HUES48 (cell line): ENCODE results near the gene ZNF516.

Experiments
- H3K27ac ChIP-seq: one replicate; pipeline ENCODE4 v1.7.0; 2013; ENCODE audit warnings: low read depth, low read length, inconsistent platforms
- H3K27me3 ChIP-seq: 2 replicates; pipeline ENCODE4 v1.6.1; 2013; ENCODE audit warnings: mild to moderate bottlenecking, low read length; ENCODE audit not compliant: control insufficient read depth, insufficient read depth
- H3K36me3 ChIP-seq: 2 replicates; pipeline ENCODE4 v1.6.1; 2013; ENCODE audit warnings: low read length; ENCODE audit not compliant: control insufficient read depth, insufficient read depth
- H3K4me1 ChIP-seq: 2 replicates; pipeline ENCODE4 v1.6.1; 2013; ENCODE audit warnings: mild to moderate bottlenecking, low read length; ENCODE audit not compliant: control insufficient read depth, insufficient read depth
- H3K4me3 ChIP-seq: 2 replicates; pipeline ENCODE4 v1.5.1; 2013; ENCODE audit warnings: mild to moderate bottlenecking, low read depth, low read length
- H3K9ac ChIP-seq: 2 replicates; pipeline ENCODE4 v1.6.1; 2013; ENCODE audit warnings: mild to moderate bottlenecking, low read depth, low read length, moderate library complexity
- H3K9me3 ChIP-seq: 2 replicates; pipeline ENCODE4 v1.6.1; 2013; ENCODE audit warnings: low read length; ENCODE audit not compliant: control insufficient read depth, insufficient read depth

The ZNF516 gene

DNA sequence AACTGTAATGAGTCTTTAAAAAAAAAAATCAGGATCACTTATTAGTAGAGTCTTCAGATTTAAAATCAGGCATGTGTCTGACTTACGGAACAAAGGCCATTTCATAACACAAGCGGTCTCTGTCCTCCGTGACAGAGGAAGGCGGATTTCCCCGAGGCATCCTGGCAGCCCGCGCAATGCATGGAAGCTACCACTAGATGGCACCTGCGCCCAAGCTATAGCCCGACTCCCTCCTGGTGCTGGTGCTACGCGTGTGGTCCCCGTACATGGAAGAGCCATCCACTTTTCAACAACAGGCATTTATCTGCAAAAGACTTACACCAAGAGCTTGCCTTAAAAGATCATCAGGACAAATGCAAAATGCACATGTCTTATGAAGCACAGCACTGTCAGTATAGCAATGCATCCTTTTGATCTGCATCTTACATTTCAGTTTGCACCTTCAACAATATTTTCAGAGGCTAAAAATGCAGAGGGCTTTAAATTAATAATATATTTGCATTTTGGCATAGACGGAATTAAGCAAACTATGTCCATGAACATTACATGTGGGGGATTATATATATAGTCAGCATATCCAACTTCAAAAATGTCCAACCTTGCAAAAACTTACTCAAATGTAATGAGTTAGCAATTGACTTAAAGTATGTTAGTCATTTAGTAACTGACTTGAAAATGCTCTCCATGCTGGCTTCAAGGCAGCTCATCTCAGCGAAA, 96.0 kb downstream of the ZNF516 start:
- H3K36me3 ChIP-seq, result no peaks in the 10 kb centered on the region
- H3K9me3 ChIP-seq, result no peaks in the 10 kb centered on the region
- no peak overlapping the region for H3K27ac ChIP-seq
- no peak overlapping the region for H3K4me3 ChIP-seq
- no peaks in the 10 kb centered on the region for H3K27me3 ChIP-seq
- no peak overlapping the region for H3K9ac ChIP-seq
- H3K4me1 ChIP-seq, result peaks cover 5% of the 10 kb centered on the region; the same call in 1 of the 2 replicates

DNA sequence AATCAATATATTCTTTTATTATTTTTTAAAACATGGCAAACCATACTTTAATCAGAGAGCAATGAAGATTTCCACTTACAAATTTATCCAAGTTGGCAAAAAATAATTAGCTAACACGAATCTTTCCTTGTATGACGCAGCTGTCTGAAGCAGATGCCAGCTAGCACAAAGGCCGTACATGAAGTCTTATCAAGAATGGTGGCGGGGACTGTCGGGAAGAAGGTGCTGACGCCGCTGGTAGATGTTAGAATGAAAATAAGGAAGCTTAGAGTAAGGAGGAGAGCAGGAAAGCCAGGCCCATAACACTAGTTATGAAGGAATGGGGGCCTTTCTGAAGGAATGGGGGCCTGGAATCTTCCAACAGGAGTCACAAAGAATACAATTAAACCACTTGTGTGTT, 96.7 kb downstream of the ZNF516 start:
- Histone ChIP-seq H3K4me3 (no peak overlapping the region), H3K9ac (no peak overlapping the region), H3K27ac (no peak overlapping the region), H3K4me1 (peaks cover 5% of the 10 kb centered on the region; the same call in 1 of the 2 replicates), H3K9me3 (no peaks in the 10 kb centered on the region), H3K36me3 (no peaks in the 10 kb centered on the region), H3K27me3 (no peaks in the 10 kb centered on the region)

DNA sequence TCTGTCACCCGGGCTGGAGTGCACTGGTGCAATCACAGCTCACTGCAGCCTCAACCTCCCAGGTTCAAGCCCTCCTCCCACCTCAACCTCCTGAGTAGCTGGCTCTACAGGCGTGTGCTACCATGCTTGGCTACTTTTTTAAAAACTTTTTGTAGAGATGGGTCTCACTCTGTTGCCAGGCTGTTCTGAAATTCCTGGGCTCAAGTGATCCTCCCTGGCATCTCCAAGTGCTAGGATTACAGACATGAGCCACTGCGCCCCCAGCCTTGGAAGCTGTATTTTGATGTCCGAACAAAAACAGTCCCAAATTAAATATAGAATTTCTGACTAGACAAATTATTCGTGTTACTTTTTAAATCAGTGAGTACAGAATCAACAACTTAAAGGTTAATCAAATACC, 97.4 kb downstream of the ZNF516 start:
- Histone ChIP-seq H3K36me3 (no peaks in the 10 kb centered on the region), H3K27me3 (no peaks in the 10 kb centered on the region), H3K27ac (no peak overlapping the region), H3K9me3 (no peaks in the 10 kb centered on the region), H3K4me3 (no peak overlapping the region), H3K9ac (no peak overlapping the region), H3K4me1 (peaks cover 5% of the 10 kb centered on the region; the same call in 1 of the 2 replicates)

DNA sequence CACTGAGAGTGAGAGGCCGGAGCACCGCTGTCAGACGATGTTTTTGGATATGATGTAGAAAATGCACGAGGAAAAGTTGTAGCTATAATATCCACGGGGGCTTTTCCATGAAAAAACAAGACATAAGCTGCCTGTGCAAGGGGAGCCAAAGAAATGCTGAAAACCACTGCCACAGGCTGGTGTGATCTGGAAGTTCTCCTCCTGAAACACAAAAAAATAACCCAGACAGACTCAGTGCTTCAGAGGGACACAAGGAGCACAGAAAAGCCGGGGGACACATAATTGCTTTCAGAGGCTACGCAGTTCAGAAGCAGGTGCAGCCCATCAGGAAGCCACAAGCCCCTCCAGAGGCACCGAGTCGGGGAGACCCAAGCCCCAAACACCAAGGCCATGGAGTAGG, 98.2 kb downstream of the ZNF516 start:
- Histone ChIP-seq H3K27me3 (no peaks in the 10 kb centered on the region), H3K9ac (no peak overlapping the region), H3K27ac (no peak overlapping the region), H3K9me3 (no peaks in the 10 kb centered on the region), H3K4me3 (no peak overlapping the region), H3K36me3 (no peaks in the 10 kb centered on the region), H3K4me1 (peaks cover 5% of the 10 kb centered on the region; the same call in 1 of the 2 replicates)

DNA sequence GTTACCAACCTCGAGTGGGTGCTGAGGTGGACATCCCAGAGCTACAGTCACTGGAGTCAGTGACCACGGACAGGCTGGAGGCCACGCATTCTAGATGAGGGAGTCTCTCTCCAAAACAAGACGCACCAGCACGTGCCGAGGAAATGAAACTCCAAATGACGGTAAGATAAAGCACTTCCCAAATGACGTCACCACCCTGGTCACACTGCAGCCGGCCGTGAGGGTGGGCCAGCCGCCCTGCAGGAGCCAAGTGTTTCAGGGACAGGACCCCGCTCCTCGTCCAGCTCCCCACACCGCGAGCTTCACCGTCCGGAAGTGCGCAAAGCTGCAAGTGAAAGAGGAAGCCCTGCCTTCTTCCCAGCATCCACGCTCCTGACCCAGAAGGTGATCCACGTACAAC, 99.4 kb downstream of the ZNF516 start:
- H3K9ac ChIP-seq, result no peak overlapping the region
- H3K27me3 ChIP-seq, result no peaks in the 10 kb centered on the region
- no peaks in the 10 kb centered on the region for H3K9me3 ChIP-seq
- H3K4me1 ChIP-seq, result peaks cover 5% of the 10 kb centered on the region; the same call in 1 of the 2 replicates
- H3K36me3 ChIP-seq, result no peaks in the 10 kb centered on the region
- H3K27ac ChIP-seq, result no peak overlapping the region
- no peak overlapping the region for H3K4me3 ChIP-seq

DNA sequence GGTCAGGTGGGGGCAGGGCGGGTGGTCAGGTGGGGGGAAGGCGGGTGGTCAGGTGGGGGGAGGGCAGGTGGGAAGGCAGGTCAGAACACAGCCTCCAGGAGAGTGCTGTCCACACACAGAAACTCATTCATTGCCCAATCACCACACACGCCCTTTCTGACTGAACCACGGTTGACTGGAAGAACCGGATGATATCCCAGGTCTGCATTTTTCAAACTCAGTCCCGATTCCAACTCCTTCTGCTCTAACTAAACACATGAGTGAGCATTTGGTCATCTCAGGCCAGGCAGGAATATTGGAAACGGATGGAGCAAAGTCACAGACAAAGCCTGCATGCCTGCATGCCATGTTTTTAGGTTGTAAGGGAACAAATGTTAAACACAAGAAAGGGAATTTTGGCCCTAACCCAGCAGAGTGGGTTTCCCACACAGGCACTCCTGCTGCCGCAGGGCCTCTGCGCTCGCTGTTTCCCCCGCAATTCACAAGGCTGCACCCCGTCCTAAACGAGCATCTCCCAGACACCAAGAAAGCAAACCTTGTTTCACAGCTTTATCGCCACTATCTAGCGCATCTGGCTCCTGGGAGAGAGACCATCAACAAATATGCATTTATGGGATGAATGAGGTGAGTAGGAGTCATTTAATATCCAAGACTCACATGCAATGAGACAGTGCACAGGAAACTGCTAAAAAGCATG, 100.1 kb downstream of the ZNF516 start:
- H3K9me3 ChIP-seq, result no peaks in the 10 kb centered on the region
- H3K36me3 ChIP-seq, result no peaks in the 10 kb centered on the region
- H3K4me1 ChIP-seq, result peaks cover 5% of the 10 kb centered on the region; the same call in 1 of the 2 replicates
- no peak overlapping the region for H3K4me3 ChIP-seq
- H3K27ac ChIP-seq, result no peak overlapping the region
- H3K9ac ChIP-seq, result no peak overlapping the region
- H3K27me3 ChIP-seq, result no peaks in the 10 kb centered on the region

DNA sequence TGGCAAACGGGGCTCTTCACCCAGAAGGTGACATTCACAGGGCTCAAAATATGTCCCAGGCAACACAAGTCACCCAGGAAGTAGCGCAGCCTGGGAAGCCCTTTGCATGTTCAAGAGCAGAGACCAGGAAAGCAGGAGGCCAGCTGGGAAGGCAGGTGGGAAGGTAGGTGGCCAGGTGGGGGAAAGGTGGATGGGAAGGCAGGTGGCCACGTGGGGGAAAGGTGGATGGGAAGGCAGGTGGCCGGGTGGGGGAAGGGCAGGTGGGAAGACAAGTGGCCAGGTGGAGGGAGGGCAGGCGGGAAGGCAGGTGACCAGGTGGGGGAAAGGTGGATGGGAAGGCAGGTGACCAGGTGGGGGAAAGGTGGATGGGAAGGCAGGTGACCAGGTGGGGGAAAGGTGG, 102.7 kb downstream of the ZNF516 start:
- Histone ChIP-seq H3K9me3 (no peaks in the 10 kb centered on the region), H3K27me3 (no peaks in the 10 kb centered on the region), H3K36me3 (no peaks in the 10 kb centered on the region), H3K27ac (no peak overlapping the region), H3K4me1 (no peaks in the 10 kb centered on the region), H3K4me3 (no peak overlapping the region), H3K9ac (no peak overlapping the region)

DNA sequence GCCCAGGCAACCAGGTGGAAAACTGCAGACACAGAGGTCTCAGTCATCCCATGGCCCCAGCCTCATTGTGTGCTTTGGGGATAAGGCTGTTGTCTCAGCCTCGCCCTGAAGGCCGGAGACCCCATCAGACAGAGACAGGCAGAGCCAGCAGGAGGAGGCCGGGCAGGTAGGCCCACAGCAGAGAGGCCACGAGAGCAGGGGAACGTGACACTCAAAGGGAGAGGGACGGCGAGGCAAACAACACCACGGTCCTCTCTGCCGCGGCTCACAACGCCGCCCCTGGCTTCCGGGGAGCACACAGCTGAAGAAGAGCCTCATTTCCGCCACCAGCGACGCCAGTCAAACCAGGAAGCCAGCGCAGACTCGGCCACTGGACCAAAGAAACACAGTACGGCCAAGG, 103.3 kb downstream of the ZNF516 start:
- H3K4me3 ChIP-seq, result no peak overlapping the region
- no peaks in the 10 kb centered on the region for H3K4me1 ChIP-seq
- no peak overlapping the region for H3K9ac ChIP-seq
- H3K27ac ChIP-seq, result no peak overlapping the region
- no peaks in the 10 kb centered on the region for H3K9me3 ChIP-seq
- H3K36me3 ChIP-seq, result no peaks in the 10 kb centered on the region
- no peaks in the 10 kb centered on the region for H3K27me3 ChIP-seq

DNA sequence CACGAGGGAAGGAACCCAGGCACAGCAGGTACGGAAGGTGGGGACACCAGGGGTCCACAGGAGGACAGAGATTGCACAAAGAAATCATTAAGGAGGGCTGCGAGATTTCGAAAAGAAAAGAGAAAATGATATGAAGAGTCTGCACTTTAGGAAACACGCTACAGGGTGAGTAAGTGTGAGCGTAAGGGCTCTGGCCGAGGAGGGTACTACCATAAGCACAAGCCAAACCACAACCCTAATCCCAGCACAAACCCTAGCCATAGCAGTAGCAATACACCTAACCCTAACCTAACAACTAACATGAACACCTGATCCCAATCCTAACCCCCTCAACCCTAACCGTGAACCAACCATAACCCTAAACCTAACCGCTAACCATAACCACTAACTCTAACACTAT, 104.0 kb downstream of the ZNF516 start:
- no peaks in the 10 kb centered on the region for H3K9me3 ChIP-seq
- H3K4me1 ChIP-seq, result no peaks in the 10 kb centered on the region
- no peaks in the 10 kb centered on the region for H3K27me3 ChIP-seq
- H3K4me3 ChIP-seq, result no peak overlapping the region
- H3K9ac ChIP-seq, result no peak overlapping the region
- H3K36me3 ChIP-seq, result no peaks in the 10 kb centered on the region
- H3K27ac ChIP-seq, result no peak overlapping the region

DNA sequence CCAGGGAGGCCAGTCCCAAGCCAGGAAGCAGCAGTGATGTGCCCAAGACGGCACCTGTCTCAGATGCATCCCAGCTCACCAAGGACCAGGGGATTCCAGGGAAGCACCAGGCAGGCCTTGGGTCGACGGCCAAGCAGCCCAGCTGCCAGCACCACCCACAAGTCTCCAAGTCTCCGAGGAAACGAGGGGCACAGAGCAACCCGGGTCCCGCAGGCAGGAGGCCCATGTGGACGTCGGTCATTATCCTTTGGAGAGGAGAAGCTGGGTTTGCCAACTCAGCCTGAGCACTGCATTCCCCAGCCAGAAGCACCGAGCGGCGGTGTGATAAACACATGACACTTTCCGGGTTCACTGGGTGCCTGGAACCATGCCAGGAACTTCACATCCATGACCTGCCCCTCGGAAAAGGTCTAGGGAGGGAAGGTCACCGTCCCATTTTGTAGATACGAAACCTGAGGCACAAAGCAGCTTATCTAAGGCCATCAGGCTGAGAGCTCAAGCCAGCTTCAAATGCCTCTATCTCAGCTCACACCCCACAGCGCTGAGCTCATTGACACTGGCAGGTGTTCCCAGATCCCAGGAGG, 104.5 kb downstream of the ZNF516 start:
- Histone ChIP-seq H3K27ac (no peak overlapping the region), H3K4me3 (no peak overlapping the region), H3K27me3 (no peaks in the 10 kb centered on the region), H3K36me3 (no peaks in the 10 kb centered on the region), H3K9me3 (no peaks in the 10 kb centered on the region), H3K9ac (no peak overlapping the region), H3K4me1 (no peaks in the 10 kb centered on the region)

DNA sequence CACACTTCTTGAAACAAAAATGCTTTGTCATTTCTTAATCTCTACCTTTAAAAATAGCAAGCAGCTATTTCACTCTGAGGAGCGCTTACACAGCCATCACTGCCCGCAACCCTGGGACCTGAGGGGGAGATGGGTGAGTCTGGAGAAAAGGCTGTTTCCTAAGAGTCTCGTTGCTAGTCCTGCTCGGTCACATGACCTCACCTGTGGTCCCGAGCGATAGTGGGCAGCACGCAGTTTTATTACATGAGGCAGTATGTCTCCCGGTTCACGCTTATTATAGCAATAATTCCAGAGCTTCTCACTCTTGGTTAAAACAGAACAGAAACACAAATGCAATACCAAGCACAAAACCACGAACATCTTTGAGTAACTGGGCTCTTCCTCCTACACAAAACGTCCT, 105.3 kb downstream of the ZNF516 start:
- no peaks in the 10 kb centered on the region for H3K27me3 ChIP-seq
- no peak overlapping the region for H3K9ac ChIP-seq
- no peaks in the 10 kb centered on the region for H3K36me3 ChIP-seq
- H3K9me3 ChIP-seq, result no peaks in the 10 kb centered on the region
- H3K4me3 ChIP-seq, result no peak overlapping the region
- H3K4me1 ChIP-seq, result no peaks in the 10 kb centered on the region
- H3K27ac ChIP-seq, result no peak overlapping the region
